IMR-90 (cell line): Measurements from ENCODE around the gene ERC2. TPM values are rescaled to one million over a fixed set of nuclear protein-coding genes. Genes with fewer than 3 reads are reported as not detected.

Experiments used
- ATAC-seq: fragments of 200-7000 bp; cut with Tn5 transposase; 2 replicates; pipeline ENCODE4 v1.9.1; 2020; ENCODE audit warnings: low read depth, mild to moderate bottlenecking, moderate library complexity
- BruUV-seq: library from RNA; stranded (reverse); fragments of 400-500 nt; replicated peaks from 2 replicates; lab custom pipeline; 2021; lab: Mats Ljungman, UMichigan
- CTCF ChIA-PET: fragments of 300-600 bp; formaldehyde crosslinking; extraction: SDS; loops from one replicate; lab custom pipeline; 2021; ENCODE audit warnings: antibody characterized with exemption; lab: Yijun Ruan, JAX
- POLR2A ChIA-PET: fragments of 300-600 bp; sonication (Branson Sonifier 250); formaldehyde crosslinking; loops from one replicate; lab custom pipeline; 2022; ENCODE audit warnings: antibody characterized with exemption; ENCODE audit not compliant: unreplicated experiment; lab: Charles Lee
- DNase-seq: peaks from one replicate; pipeline ENCODE4 v3.0.0; 2013
- H2AFZ ChIP-seq: replicated peaks from 2 replicates; pipeline ENCODE3; 2013; ENCODE audit warnings: low read length, mild to moderate bottlenecking; ENCODE audit not compliant: poor library complexity
- H2AK5ac ChIP-seq: 2 replicates; pipeline ENCODE4 v1.6.1; 2013; ENCODE audit warnings: low read depth, low read length, inconsistent platforms
- H2AK9ac ChIP-seq: replicated peaks from 2 replicates; pipeline ENCODE3; 2013; ENCODE audit warnings: mild to moderate bottlenecking, low read depth, low read length, moderate library complexity; ENCODE audit not compliant: poor library complexity
- H2BK120ac ChIP-seq: 2 replicates; pipeline ENCODE4 v1.6.1; 2013; ENCODE audit warnings: low read depth, low read length, inconsistent platforms
- H2BK15ac ChIP-seq: 3 replicates; pipeline ENCODE4 v1.6.1; 2013; ENCODE audit warnings: low read depth, low read length, inconsistent platforms
- H2BK20ac ChIP-seq: 2 replicates; pipeline ENCODE4 v1.6.1; 2013; ENCODE audit warnings: low read depth, mild to moderate bottlenecking, inconsistent platforms, low read length, moderate library complexity
- H2BK5ac ChIP-seq: 2 replicates; pipeline ENCODE4 v1.6.1; 2013; ENCODE audit warnings: mild to moderate bottlenecking, low read depth, low read length, inconsistent platforms; ENCODE audit not compliant: poor library complexity, severe bottlenecking
- H3K14ac ChIP-seq: replicated peaks from 2 replicates; pipeline ENCODE4 v1.6.1; 2013; ENCODE audit warnings: low read depth, low read length, inconsistent platforms
- H3K18ac ChIP-seq: 2 replicates; pipeline ENCODE4 v1.6.1; 2013; ENCODE audit warnings: low read depth, low read length, control low read depth
- H3K23ac ChIP-seq: 2 replicates; pipeline ENCODE4 v1.6.1; 2013; ENCODE audit warnings: low read depth, low read length, inconsistent platforms
- H3K27ac ChIP-seq: 2 replicates; pipeline ENCODE4 v1.5.1; 2013; ENCODE audit warnings: mild to moderate bottlenecking, control low read depth, low read length; ENCODE audit not compliant: insufficient read depth
- H3K27me3 ChIP-seq: 2 replicates; pipeline ENCODE4 v1.6.1; 2013; ENCODE audit warnings: low read length; ENCODE audit not compliant: control insufficient read depth, insufficient read depth
- H3K36me3 ChIP-seq: 2 replicates; pipeline ENCODE4 v1.6.1; 2013; ENCODE audit warnings: low read length, mixed read lengths; ENCODE audit not compliant: control insufficient read depth, insufficient read depth
- H3K4ac ChIP-seq: 2 replicates; pipeline ENCODE4 v1.6.1; 2013; ENCODE audit warnings: low read depth, low read length, inconsistent platforms
- H3K4me1 ChIP-seq: 2 replicates; pipeline ENCODE4 v1.6.1; 2013; ENCODE audit warnings: low read length, mixed read lengths; ENCODE audit not compliant: control insufficient read depth, insufficient read depth
- H3K4me2 ChIP-seq: 2 replicates; pipeline ENCODE4 v1.6.1; 2013; ENCODE audit warnings: low read depth, mild to moderate bottlenecking, control low read depth, low read length, moderate library complexity
- H3K4me3 ChIP-seq: 2 replicates; pipeline ENCODE4 v1.5.1; 2013; ENCODE audit warnings: low read depth, mild to moderate bottlenecking, control low read depth, low read length, moderate library complexity; ENCODE audit not compliant: insufficient read depth
- H3K56ac ChIP-seq: 2 replicates; pipeline ENCODE4 v1.6.1; 2013; ENCODE audit warnings: low read length, inconsistent platforms; ENCODE audit not compliant: insufficient read depth; ENCODE audit errors: extremely low read depth
- H3K79me1 ChIP-seq, 2 experiments: 2 replicates each; pipeline ENCODE4 v1.6.1; 2013; ENCODE audit warnings: low read length in 2 of 2, inconsistent platforms in 1 of 2, low read depth in 1 of 2
- H3K9ac ChIP-seq: 2 replicates; pipeline ENCODE4 v1.6.1; 2013; ENCODE audit warnings: low read depth, low read length, control low read depth
- H3K9me1 ChIP-seq: 2 replicates; pipeline ENCODE4 v1.6.1; 2013; ENCODE audit warnings: low read length, inconsistent platforms; ENCODE audit not compliant: insufficient read depth
- H3K9me3 ChIP-seq: 2 replicates; pipeline ENCODE4 v1.6.1; 2013; ENCODE audit warnings: low read length; ENCODE audit not compliant: control insufficient read depth, insufficient read depth
- H4K20me1 ChIP-seq: 2 replicates; pipeline ENCODE4 v1.6.1; 2013; ENCODE audit warnings: low read length, inconsistent platforms; ENCODE audit not compliant: insufficient read depth
- H4K5ac ChIP-seq: 2 replicates; pipeline ENCODE4 v1.6.1; 2013; ENCODE audit warnings: mild to moderate bottlenecking, low read depth, low read length, control low read depth
- H4K8ac ChIP-seq, 2 experiments: 2 replicates each; pipeline ENCODE4 v1.6.1; 2013; ENCODE audit warnings: low read depth in 2 of 2, low read length in 2 of 2, control low read depth in 1 of 2, inconsistent platforms in 1 of 2
- H4K91ac ChIP-seq: 2 replicates; pipeline ENCODE4 v1.6.1; 2013; ENCODE audit warnings: low read depth, low read length, inconsistent platforms; ENCODE audit not compliant: insufficient read depth
- CEBPB ChIP-seq: IDR thresholded peaks from 2 replicates; pipeline ENCODE4 v1.6.1; 2012; ENCODE audit warnings: low read depth, low read length, improper control_type of control experiment
- CTCF ChIP-seq: conservative IDR thresholded peaks from 2 replicates; pipeline ENCODE4 v1.5.1; 2012; ENCODE audit warnings: mild to moderate bottlenecking, low read depth, low read length, improper control_type of control experiment
- ELK1 ChIP-seq: fragments of 150-350 bp; IDR thresholded peaks from 2 replicates; pipeline ENCODE4 v1.6.1; 2016; ENCODE audit warnings: low read depth, mild to moderate bottlenecking, low read length, moderate library complexity, borderline replicate concordance
- FOS ChIP-seq: fragments of 150-350 bp; IDR thresholded peaks from 2 replicates; pipeline ENCODE4 v1.6.1; 2016; ENCODE audit warnings: low read depth, low read length
- MAFK ChIP-seq: IDR thresholded peaks from 2 replicates; pipeline ENCODE4 v1.6.1; 2012; ENCODE audit warnings: low read depth, low read length, improper control_type of control experiment
- MAZ ChIP-seq: IDR thresholded peaks from 2 replicates; pipeline ENCODE4 v1.6.1; 2012; ENCODE audit warnings: low read depth, mild to moderate bottlenecking, low read length, improper control_type of control experiment, moderate library complexity, borderline replicate concordance
- NFE2L2 ChIP-seq: fragments of 150-350 bp; IDR thresholded peaks from 2 replicates; pipeline ENCODE4 v1.6.1; 2016; ENCODE audit warnings: low read depth, mild to moderate bottlenecking, low read length
- POLR2A ChIP-seq: IDR thresholded peaks from 2 replicates; pipeline ENCODE4 v1.6.1; 2012; ENCODE audit warnings: mild to moderate bottlenecking, low read depth, low read length
- RAD21 ChIP-seq: IDR thresholded peaks from 2 replicates; pipeline ENCODE4 v1.6.1; 2012; ENCODE audit warnings: low read length, improper control_type of control experiment
- RCOR1 ChIP-seq: IDR thresholded peaks from 2 replicates; pipeline ENCODE4 v1.6.1; 2012; ENCODE audit warnings: mild to moderate bottlenecking, low read length, improper control_type of control experiment; ENCODE audit not compliant: insufficient replicate concordance
- RFX5 ChIP-seq: IDR thresholded peaks from 2 replicates; pipeline ENCODE4 v1.8.0; 2012; ENCODE audit warnings: low read depth, mild to moderate bottlenecking, low read length, moderate library complexity
- SMC3 ChIP-seq: fragments of 150-350 bp; IDR thresholded peaks from 2 replicates; pipeline ENCODE4 v1.6.1; 2016; ENCODE audit warnings: low read depth, mild to moderate bottlenecking, antibody characterized with exemption, low read length, moderate library complexity
- WGBS, 2 experiments: methylation state at CpG; one replicate each; pipeline versions ENCODE4 v1.1.5 to v1.1.7; 2013; ENCODE audit warnings: missing lambda C conversion rate in 2 of 2; ENCODE audit not compliant: insufficient read length in 1 of 2; ENCODE audit errors: extremely low coverage in 2 of 2; 5-methylcytosine and 5-hydroxymethylcytosine counted together
- dilution Hi-C: fragments of 300-500 bp; cut with HindIII; formaldehyde crosslinking; loops from one replicate; pipeline ENCODE4 v1.14.3; 2018; ENCODE audit warnings: low sequenced_read_pairs; ENCODE audit not compliant: unreplicated experiment
- in situ Hi-C: fragments of 300-500 bp; cut with MboI; formaldehyde crosslinking; loops from 3 replicates; pipeline ENCODE4 v1.14.3; 2019; ENCODE audit warnings: low sequenced_read_pairs, inconsistent platforms, mixed read lengths
- intact Hi-C: fragments of 100-400 bp; cut with micrococcal nuclease; formaldehyde crosslinking; loops from 2 replicates; pipeline ENCODE4 v1.10.0; 2022
- polyA plus RNA-seq, 3 experiments: library from polyadenylated mRNA; depleted of rRNA; stranded (reverse); fragments of >200 nt; gene quantifications; 2 replicates each; pipeline ENCODE4 v1.2.3, GENCODE V29; 2012; ENCODE audit warnings: low replicate concordance in 1 of 3
- total RNA-seq: library from RNA; depleted of rRNA; stranded (reverse); fragments of >200 nt; gene quantifications from 2 replicates; pipeline ENCODE4 v1.2.3, GENCODE V29; 2012
- TF ChIP-seq, protein P1 (sequence below): fragments of 150-350 bp; IDR thresholded peaks from 2 replicates; pipeline ENCODE4 v1.6.1; 2017; ENCODE audit warnings: mild to moderate bottlenecking, antibody characterized with exemption, low read length, low read depth

ERC2 gene
- total and polyA plus RNA-seq, 2 of the 4 experiments (the other 2 are of a cell fraction): 0.17 to 0.18 TPM

DNA sequence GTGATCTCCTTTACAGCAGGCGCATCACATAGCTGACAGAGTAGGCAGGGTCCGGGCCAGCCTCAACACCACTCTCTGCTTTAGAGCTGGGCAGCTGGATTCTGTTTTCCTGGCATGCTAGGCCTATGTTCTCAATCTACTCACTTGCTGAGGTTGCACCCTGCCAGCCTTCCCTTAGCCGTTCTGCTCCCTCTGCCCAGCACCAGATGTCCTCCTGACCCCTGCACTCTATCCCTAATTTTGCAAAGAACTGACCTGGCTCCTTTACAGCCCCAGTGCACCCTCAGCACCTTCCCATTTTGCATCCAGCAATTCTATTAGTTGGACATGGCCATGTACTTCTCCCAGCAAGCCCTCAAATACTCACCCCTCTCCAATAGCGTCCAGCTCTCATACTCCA is 609.5 kb downstream of the ERC2 start:
- Histone ChIP-seq H3K14ac (no peak overlapping the region), H2AK9ac (no peak overlapping the region), H2BK5ac (no peak overlapping the region), H3K4ac (0 out of 2 replicates have a peak overlapping the region, but pooled peaks have one; percentile 8), H4K5ac (peak overlapping the region; percentile 36; the same call in 1 of the 2 replicates), H2BK120ac (no peak overlapping the region; the same call in 1 of the 2 replicates), H2AFZ (no peak overlapping the region), H3K36me3 (no peaks in the 10 kb centered on the region), H3K4me1 (peaks cover 18% of the 10 kb centered on the region; the same call in 1 of the 2 replicates), H3K18ac (no peak overlapping the region; the same call in 1 of the 2 replicates), H3K4me3 (no peak overlapping the region), H3K23ac (no peak overlapping the region), H3K4me2 (no peak overlapping the region), H3K9me3 (no peaks in the 10 kb centered on the region), H3K27ac (no peak overlapping the region), H4K91ac (no peak overlapping the region), H4K8ac (no peak overlapping the region), H2BK15ac (no peak overlapping the region), H3K27me3 (no peaks in the 10 kb centered on the region; the same call in 1 of the 2 replicates), H4K20me1 (no peaks in the 10 kb centered on the region), H3K9ac (no peak overlapping the region), H3K79me1 (no peaks in the 10 kb centered on the region), H2BK20ac (no peak overlapping the region; the same call in 1 of the 2 replicates), H2AK5ac (no peak overlapping the region; the same call in 1 of the 2 replicates), H3K9me1 (no peaks in the 10 kb centered on the region; the same call in 1 of the 2 replicates), H3K56ac (no peak overlapping the region)
- in situ Hi-C loops (no loop called here), intact Hi-C loops (no loop called here), dilution Hi-C loops (no loop called here)
- BruUV-seq: no TSS peak
- POLR2A ChIA-PET: no interaction called here
- ATAC-seq (no peak), DNase-seq (no peak)
- 78% methylated on average over 3 of the region's 4 CpGs; no CpG with 5 or more reads in 1 of the 2 experiments for WGBS, 2 experiments
- CTCF ChIA-PET: interaction anchor here (0.8 kb wide), 1 partner anchor 9 kb away, joined by 3 read pairs; no protein-coding TSS in a partner anchor
- TF ChIP-seq CTCF (no peak), ELK1 (no peak), NFE2L2 (no peak), RFX5 (no peak), SMC3 (no peak), MAZ (no peak), RCOR1 (no peak), POLR2A (no peak), MAFK (no peak), FOS (no peak), RAD21 (no peak), CEBPB (no peak)
- TF ChIP-seq, protein P1, sequence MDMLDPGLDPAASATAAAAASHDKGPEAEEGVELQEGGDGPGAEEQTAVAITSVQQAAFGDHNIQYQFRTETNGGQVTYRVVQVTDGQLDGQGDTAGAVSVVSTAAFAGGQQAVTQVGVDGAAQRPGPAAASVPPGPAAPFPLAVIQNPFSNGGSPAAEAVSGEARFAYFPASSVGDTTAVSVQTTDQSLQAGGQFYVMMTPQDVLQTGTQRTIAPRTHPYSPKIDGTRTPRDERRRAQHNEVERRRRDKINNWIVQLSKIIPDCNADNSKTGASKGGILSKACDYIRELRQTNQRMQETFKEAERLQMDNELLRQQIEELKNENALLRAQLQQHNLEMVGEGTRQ: no peak
